ENCODE results near the gene CDH4. TPM values are rescaled to one million over a fixed set of nuclear protein-coding genes. Genes with fewer than 3 reads are reported as not detected.

CDH4 gene
- polyA plus RNA-seq, 1 donor (not counting 4 experiments of a cell fraction or from before 2014, with no cell fraction given), result 2.2 TPM

- Histone ChIP-seq H4K20me1 (ENCODE audit: control insufficient read depth, extremely low read depth, insufficient read depth, low read length) (peaks cover 20% of the 10 kb centered on the region), H3K4me1 (ENCODE audit: control insufficient read depth, extremely low read depth, insufficient read depth, low read length) (peaks cover 11% of the 10 kb centered on the region), H3K27ac (ENCODE audit: control insufficient read depth, insufficient read depth, low read length) (no peak overlapping the region), H3K9me1 (ENCODE audit: control insufficient read depth, extremely low read depth, insufficient read depth, low read length) (peaks cover 2% of the 10 kb centered on the region), H3K36me3 (ENCODE audit: control insufficient read depth in 2 of 2, extremely low read depth in 1 of 2, insufficient read depth in 2 of 2, low read length in 2 of 2) (peaks cover 0 to 7% of the 10 kb centered on the region in 2 experiments), H3K4me3 (ENCODE audit: control insufficient read depth in 2 of 3, extremely low read depth in 1 of 3, insufficient read depth in 2 of 3, low read depth in 1 of 3, low read length in 3 of 3) (no peak overlapping the region), H2AFZ (ENCODE audit: control insufficient read depth, low read length) (no peak overlapping the region), H3K4me2 (ENCODE audit: control insufficient read depth, extremely low read depth, insufficient read depth, low read depth, low read length) (no peak overlapping the region), H3K79me2 (ENCODE audit: control insufficient read depth, insufficient read depth, low read length) (peaks cover 2% of the 10 kb centered on the region), H3K27me3 (ENCODE audit: control insufficient read depth, extremely low read depth, insufficient read depth, low read length) (no peaks in the 10 kb centered on the region), H3K9me3 (ENCODE audit: control insufficient read depth, low read depth, low read length) (no peaks in the 10 kb centered on the region), H3K9ac (ENCODE audit: control insufficient read depth, extremely low read depth, insufficient read depth, low read length) (no peak overlapping the region)
- DNase-seq (ENCODE audit: low read depth, low spot score) (no peak), FAIRE-seq (no peak)
- no peak for TF ChIP-seq EZH2 (IDR thresholded peaks at IDR 0.05; ENCODE audit: low read length)
- no peak for TF ChIP-seq CTCF (optimal IDR thresholded peaks at IDR 0.05 in 1 of 3, IDR thresholded peaks at IDR 0.05 in 1 of 3, conservative IDR thresholded peaks at IDR 0.05 in 1 of 3; ENCODE audit: extremely low read depth in 1 of 3, insufficient read depth in 2 of 3, low read length in 3 of 3)
- dilution Hi-C loops (cut with MboI; ENCODE audit: extremely low pct_ligation_motif_present, low sequenced_read_pairs), result no loop called here
Measured at GRCh38 chr20:61293951-61294350, 41.9 kb downstream of the CDH4 start.

- Histone ChIP-seq H3K9me3 (ENCODE audit: control insufficient read depth, low read depth, low read length) (no peaks in the 10 kb centered on the region), H3K27ac (ENCODE audit: control insufficient read depth, insufficient read depth, low read length) (no peak overlapping the region), H3K9me1 (ENCODE audit: control insufficient read depth, extremely low read depth, insufficient read depth, low read length) (peaks cover 2% of the 10 kb centered on the region), H3K27me3 (ENCODE audit: control insufficient read depth, extremely low read depth, insufficient read depth, low read length) (no peaks in the 10 kb centered on the region), H4K20me1 (ENCODE audit: control insufficient read depth, extremely low read depth, insufficient read depth, low read length) (peaks cover 19% of the 10 kb centered on the region), H3K36me3 (ENCODE audit: control insufficient read depth in 2 of 2, extremely low read depth in 1 of 2, insufficient read depth in 2 of 2, low read length in 2 of 2) (peaks cover 0 to 7% of the 10 kb centered on the region in 2 experiments), H3K4me1 (ENCODE audit: control insufficient read depth, extremely low read depth, insufficient read depth, low read length) (peaks cover 11% of the 10 kb centered on the region), H3K79me2 (ENCODE audit: control insufficient read depth, insufficient read depth, low read length) (peaks cover 4% of the 10 kb centered on the region), H3K4me3 (ENCODE audit: control insufficient read depth in 2 of 3, extremely low read depth in 1 of 3, insufficient read depth in 2 of 3, low read depth in 1 of 3, low read length in 3 of 3) (no peak overlapping the region), H3K4me2 (ENCODE audit: control insufficient read depth, extremely low read depth, insufficient read depth, low read depth, low read length) (no peak overlapping the region), H2AFZ (ENCODE audit: control insufficient read depth, low read length) (no peak overlapping the region), H3K9ac (ENCODE audit: control insufficient read depth, extremely low read depth, insufficient read depth, low read length) (no peak overlapping the region)
- dilution Hi-C loops (cut with MboI; ENCODE audit: extremely low pct_ligation_motif_present, low sequenced_read_pairs), result no loop called here
- FAIRE-seq (no peak), DNase-seq (ENCODE audit: low read depth, low spot score) (no peak)
- TF ChIP-seq EZH2 (IDR thresholded peaks at IDR 0.05; ENCODE audit: low read length) (no peak), CTCF (optimal IDR thresholded peaks at IDR 0.05 in 1 of 3, IDR thresholded peaks at IDR 0.05 in 1 of 3, conservative IDR thresholded peaks at IDR 0.05 in 1 of 3; ENCODE audit: extremely low read depth in 1 of 3, insufficient read depth in 2 of 3, low read length in 3 of 3) (no peak)
Measured at GRCh38 chr20:61295249-61295648, 43.2 kb downstream of the CDH4 start.

Data from keratinocyte (primary cell).